ENCODE results near the gene GSK3B.
"Not testable (repeated sequence)": the region's sequence is repeated elsewhere in the genome, so short reads cannot be mapped to it uniquely, and the experiment has no call there.

GSK3B gene

GRCh38 chr3:119934249-119934648 lies 160.0 kb downstream of the GSK3B start:
- no peak for DNase-seq (ENCODE audit: low read depth)

GRCh38 chr3:119933207-119933606 lies 161.0 kb downstream of the GSK3B start:
- peak; percentile 32 for DNase-seq (ENCODE audit: low read depth)

GRCh38 chr3:119930286-119930685 lies 164.0 kb downstream of the GSK3B start:
- DNase-seq (ENCODE audit: low read depth) = no peak

GRCh38 chr3:119927190-119927589 lies 167.1 kb downstream of the GSK3B start:
- DNase-seq (ENCODE audit: low read depth) = no peak

- DNase-seq (ENCODE audit: low read depth) = no peak
Measured at GRCh38 chr3:119924111-119925094, 169.8 kb downstream of the GSK3B start.

- no peak for DNase-seq (ENCODE audit: low read depth)
Measured at GRCh38 chr3:119918992-119919933, 175.0 kb downstream of the GSK3B start.

- DNase-seq (ENCODE audit: low read depth) = no peak
Measured at GRCh38 chr3:119913021-119913420, 181.2 kb downstream of the GSK3B start.

- DNase-seq (ENCODE audit: low read depth) = no peak
Measured at GRCh38 chr3:119912220-119912619, 182.0 kb downstream of the GSK3B start.

- DNase-seq (ENCODE audit: low read depth) = no peak
Measured at GRCh38 chr3:119911748-119912147, 182.5 kb downstream of the GSK3B start.

- no peak for DNase-seq (ENCODE audit: low read depth)
Measured at GRCh38 chr3:119902061-119902460, 192.2 kb downstream of the GSK3B start.

- no peak for DNase-seq (ENCODE audit: low read depth)
Measured at GRCh38 chr3:119901148-119901547, 193.1 kb downstream of the GSK3B start.

- no peak for DNase-seq (ENCODE audit: low read depth)
Measured at GRCh38 chr3:119899192-119899511, 195.1 kb downstream of the GSK3B start.

- peak; percentile 2 for DNase-seq (ENCODE audit: low read depth)
Measured at GRCh38 chr3:119898478-119899191, 195.6 kb downstream of the GSK3B start.

- DNase-seq (ENCODE audit: low read depth) = no peak
Measured at GRCh38 chr3:119894195-119894594, 200.1 kb downstream of the GSK3B start.

GRCh38 chr3:119893769-119894168 lies 200.5 kb downstream of the GSK3B start:
- no peak for DNase-seq (ENCODE audit: low read depth)

GRCh38 chr3:119891944-119892721 lies 202.1 kb downstream of the GSK3B start:
- peak; percentile 69 for DNase-seq (ENCODE audit: low read depth)

GRCh38 chr3:119888681-119889080 lies 205.6 kb downstream of the GSK3B start:
- not testable (repeated sequence) for DNase-seq (ENCODE audit: low read depth)

- DNase-seq (ENCODE audit: low read depth) = no peak
Measured at GRCh38 chr3:119885746-119886530, 208.3 kb downstream of the GSK3B start.

- DNase-seq (ENCODE audit: low read depth) = no peak
Measured at GRCh38 chr3:119884161-119884557, 210.1 kb downstream of the GSK3B start.

- DNase-seq (ENCODE audit: low read depth) = no peak
Measured at GRCh38 chr3:119883461-119884160, 210.6 kb downstream of the GSK3B start.

Measured in fibroblast of gingiva (primary cell).